ENCODE measurements around the gene LDB2.

GRCh38 chr4:16572631-16573030, 325.8 kb downstream of the LDB2 start:
- TF ChIP-seq, protein P1, sequence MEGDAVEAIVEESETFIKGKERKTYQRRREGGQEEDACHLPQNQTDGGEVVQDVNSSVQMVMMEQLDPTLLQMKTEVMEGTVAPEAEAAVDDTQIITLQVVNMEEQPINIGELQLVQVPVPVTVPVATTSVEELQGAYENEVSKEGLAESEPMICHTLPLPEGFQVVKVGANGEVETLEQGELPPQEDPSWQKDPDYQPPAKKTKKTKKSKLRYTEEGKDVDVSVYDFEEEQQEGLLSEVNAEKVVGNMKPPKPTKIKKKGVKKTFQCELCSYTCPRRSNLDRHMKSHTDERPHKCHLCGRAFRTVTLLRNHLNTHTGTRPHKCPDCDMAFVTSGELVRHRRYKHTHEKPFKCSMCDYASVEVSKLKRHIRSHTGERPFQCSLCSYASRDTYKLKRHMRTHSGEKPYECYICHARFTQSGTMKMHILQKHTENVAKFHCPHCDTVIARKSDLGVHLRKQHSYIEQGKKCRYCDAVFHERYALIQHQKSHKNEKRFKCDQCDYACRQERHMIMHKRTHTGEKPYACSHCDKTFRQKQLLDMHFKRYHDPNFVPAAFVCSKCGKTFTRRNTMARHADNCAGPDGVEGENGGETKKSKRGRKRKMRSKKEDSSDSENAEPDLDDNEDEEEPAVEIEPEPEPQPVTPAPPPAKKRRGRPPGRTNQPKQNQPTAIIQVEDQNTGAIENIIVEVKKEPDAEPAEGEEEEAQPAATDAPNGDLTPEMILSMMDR (conservative IDR thresholded peaks at IDR 0.05 in 1 of 2, IDR thresholded peaks at IDR 0.05 in 1 of 2; ENCODE audit: low read depth in 1 of 2, low read length in 2 of 2) = no peak
- TF ChIP-seq EZH2 (IDR thresholded peaks at IDR 0.05; ENCODE audit: low read length, missing control alignments) = no peak
